ENCODE data around the gene C1orf56. TPM values are rescaled to one million over a fixed set of nuclear protein-coding genes. Genes with fewer than 3 reads are reported as not detected.

The C1orf56 gene
- total and polyA plus RNA-seq, 10 donors: 1.4 to 5.5 (median 2.8) TPM

DNA sequence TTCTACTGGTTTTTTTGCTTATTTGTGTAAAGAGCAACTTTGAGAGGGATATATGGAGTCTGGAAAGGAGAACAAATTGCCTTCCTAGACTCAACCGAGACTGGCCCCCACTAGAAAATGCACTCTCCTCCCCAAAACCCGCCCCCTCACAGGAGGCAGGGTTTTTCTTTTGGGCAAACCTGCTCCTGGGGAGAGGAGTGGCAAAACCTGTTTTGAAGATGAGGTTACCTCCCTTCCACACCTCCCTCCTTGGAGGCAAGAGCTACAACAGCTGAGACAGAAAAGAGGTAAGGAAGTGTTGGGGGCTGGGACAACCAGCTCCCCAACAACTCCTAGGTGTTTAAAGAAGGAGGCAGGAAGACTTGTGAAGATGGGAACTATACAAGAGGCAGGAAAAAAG lies 11.2 kb upstream of the C1orf56 start, which contains the start of gene BNIPL:
Gene BNIPL, plus strand, starts transcription at position 231 of the 400 bp plus-strand sequence. Its CDS starts 140 bp downstream, at position 371.
- no peak for DNase-seq
- Histone ChIP-seq H3K4me1 (no peaks in the 10 kb centered on the region), H3K27me3 (replicated peaks in 1 of 7) (no peaks in the 10 kb centered on the region), H3K4me3 (no peak within 1 kb of the TSS), H3K27ac (no peak within 1 kb of the TSS), H3K9me3 (no peaks in the 10 kb centered on the region), H3K36me3 (peaks cover 0 to 43% (median 26%) of the 10 kb centered on the region in 6 donors)
- TF ChIP-seq POLR2AphosphoS5 (IDR thresholded peaks at IDR 0.05) (no peak), POLR2A (IDR thresholded peaks at IDR 0.05) (no peak)
- TF ChIP-seq, protein P1, sequence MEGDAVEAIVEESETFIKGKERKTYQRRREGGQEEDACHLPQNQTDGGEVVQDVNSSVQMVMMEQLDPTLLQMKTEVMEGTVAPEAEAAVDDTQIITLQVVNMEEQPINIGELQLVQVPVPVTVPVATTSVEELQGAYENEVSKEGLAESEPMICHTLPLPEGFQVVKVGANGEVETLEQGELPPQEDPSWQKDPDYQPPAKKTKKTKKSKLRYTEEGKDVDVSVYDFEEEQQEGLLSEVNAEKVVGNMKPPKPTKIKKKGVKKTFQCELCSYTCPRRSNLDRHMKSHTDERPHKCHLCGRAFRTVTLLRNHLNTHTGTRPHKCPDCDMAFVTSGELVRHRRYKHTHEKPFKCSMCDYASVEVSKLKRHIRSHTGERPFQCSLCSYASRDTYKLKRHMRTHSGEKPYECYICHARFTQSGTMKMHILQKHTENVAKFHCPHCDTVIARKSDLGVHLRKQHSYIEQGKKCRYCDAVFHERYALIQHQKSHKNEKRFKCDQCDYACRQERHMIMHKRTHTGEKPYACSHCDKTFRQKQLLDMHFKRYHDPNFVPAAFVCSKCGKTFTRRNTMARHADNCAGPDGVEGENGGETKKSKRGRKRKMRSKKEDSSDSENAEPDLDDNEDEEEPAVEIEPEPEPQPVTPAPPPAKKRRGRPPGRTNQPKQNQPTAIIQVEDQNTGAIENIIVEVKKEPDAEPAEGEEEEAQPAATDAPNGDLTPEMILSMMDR (IDR thresholded peaks at IDR 0.05 in 8 of 11, conservative IDR thresholded peaks at IDR 0.05 in 3 of 11): no peak
- 43 to 70% (median 47%) methylated on average over 2 of the region's 2 CpGs for WGBS, 5 donors
- intact Hi-C loops (cut with DNase I; ENCODE audit: low total_unique reads): no loop called here

DNA sequence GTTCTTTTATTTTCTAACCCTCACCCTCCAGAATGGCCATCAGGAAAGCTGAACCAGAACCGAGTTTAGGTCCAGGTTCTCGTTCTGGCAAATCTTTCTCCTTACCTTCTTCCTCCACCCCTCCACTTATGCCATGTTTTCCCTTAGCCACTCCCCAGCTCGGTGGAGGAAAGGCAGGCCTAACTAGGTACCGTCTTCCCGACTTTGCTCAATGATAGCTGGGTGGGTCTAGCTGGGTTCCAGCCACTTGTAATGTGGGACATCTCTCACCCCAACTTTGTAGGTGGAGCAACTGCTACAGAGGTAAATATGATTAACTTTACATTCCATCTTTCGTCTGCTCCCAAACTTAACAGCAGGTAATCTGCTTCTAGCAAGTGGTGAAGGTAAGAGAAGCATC lies 10.5 kb upstream of the C1orf56 start:
- Histone ChIP-seq H3K27ac (no peak overlapping the region), H3K36me3 (peaks cover 0 to 36% (median 22%) of the 10 kb centered on the region in 6 donors), H3K4me1 (no peaks in the 10 kb centered on the region), H3K27me3 (replicated peaks in 1 of 7) (no peaks in the 10 kb centered on the region), H3K4me3 (no peak overlapping the region), H3K9me3 (no peaks in the 10 kb centered on the region)
- TF ChIP-seq POLR2A (IDR thresholded peaks at IDR 0.05) (no peak), POLR2AphosphoS5 (IDR thresholded peaks at IDR 0.05) (no peak)
- TF ChIP-seq, protein P1 (IDR thresholded peaks at IDR 0.05 in 8 of 11, conservative IDR thresholded peaks at IDR 0.05 in 3 of 11): no peak
- 85 to 93% (median 90%) methylated on average over 6 of the region's 6 CpGs for WGBS, 5 donors
- intact Hi-C loops (cut with DNase I; ENCODE audit: low total_unique reads): no loop called here
- no peak for DNase-seq

DNA sequence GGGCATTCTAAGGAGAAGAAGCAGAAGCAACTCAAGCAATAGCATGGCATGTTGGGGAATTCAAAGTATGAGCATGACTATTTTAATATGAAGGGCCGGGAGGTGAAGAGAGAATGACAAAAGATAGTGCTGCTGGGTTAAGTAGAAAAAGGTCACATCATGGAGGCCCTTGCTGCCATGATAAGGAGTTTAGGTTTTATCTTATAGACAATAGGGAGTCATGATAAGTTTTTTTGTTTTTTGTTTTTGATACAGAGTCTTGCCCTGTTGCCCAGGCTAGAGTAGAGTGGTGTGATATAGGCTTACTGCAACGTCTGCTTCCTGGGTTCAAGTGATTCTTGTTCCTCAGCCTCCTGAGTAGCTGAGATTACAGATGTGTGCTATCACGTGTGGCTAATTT lies 8.0 kb upstream of the C1orf56 start:
- Histone ChIP-seq H3K4me1 (no peaks in the 10 kb centered on the region), H3K9me3 (no peaks in the 10 kb centered on the region), H3K36me3 (peaks cover 0 to 21% (median 5%) of the 10 kb centered on the region in 6 donors), H3K4me3 (no peak overlapping the region), H3K27me3 (replicated peaks in 1 of 7) (no peaks in the 10 kb centered on the region), H3K27ac (no peak overlapping the region)
- WGBS, 5 donors: 87 to 96% (median 88%) methylated on average over 3 of the region's 3 CpGs
- TF ChIP-seq, protein P1 (IDR thresholded peaks at IDR 0.05 in 8 of 11, conservative IDR thresholded peaks at IDR 0.05 in 3 of 11): no peak
- TF ChIP-seq POLR2AphosphoS5 (IDR thresholded peaks at IDR 0.05): no peak
- TF ChIP-seq POLR2A (IDR thresholded peaks at IDR 0.05): no peak
- intact Hi-C loops (cut with DNase I; ENCODE audit: low total_unique reads): no loop called here
- DNase-seq: no peak

DNA sequence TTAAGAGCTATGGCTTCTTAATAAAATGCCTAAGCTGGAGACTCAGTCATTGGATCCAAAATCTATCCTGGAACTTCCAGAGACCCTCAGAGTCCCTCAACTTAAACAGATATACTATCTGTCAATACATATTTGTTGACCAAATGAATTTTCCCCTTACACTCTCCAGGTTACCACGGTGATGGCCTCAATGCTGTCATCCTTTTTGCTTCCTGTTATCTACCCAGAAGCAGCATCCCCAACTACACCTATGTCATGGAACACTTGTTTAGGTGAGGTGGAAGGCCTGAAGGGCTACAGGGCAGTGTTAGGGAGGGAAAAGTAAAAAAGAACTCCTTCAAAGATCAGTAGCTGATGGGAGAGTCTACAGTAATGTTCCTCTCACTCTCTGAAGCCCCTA lies 4.4 kb upstream of the C1orf56 start:
- Histone ChIP-seq H3K4me1 (peaks cover 6 to 15% (median 9%) of the 10 kb centered on the region in 6 donors), H3K27me3 (replicated peaks in 1 of 7) (no peaks in the 10 kb centered on the region), H3K27ac (no peak overlapping the region), H3K9me3 (no peaks in the 10 kb centered on the region), H3K36me3 (peaks cover 0 to 8% (median 0%) of the 10 kb centered on the region in 6 donors), H3K4me3 (no peak overlapping the region)
- 77 to 95% (median 83%) methylated on average over 1 of the region's 1 CpG for WGBS, 5 donors
- TF ChIP-seq POLR2A (IDR thresholded peaks at IDR 0.05): no peak
- TF ChIP-seq, protein P1 (IDR thresholded peaks at IDR 0.05 in 8 of 11, conservative IDR thresholded peaks at IDR 0.05 in 3 of 11): no peak
- no peak for TF ChIP-seq POLR2AphosphoS5 (IDR thresholded peaks at IDR 0.05)
- intact Hi-C loops (cut with DNase I; ENCODE audit: low total_unique reads): no loop called here
- DNase-seq: no peak

Data from spleen (tissue), 11 donors.